Activated CD8-positive, alpha-beta memory T cell treated with anti-CD3 and anti-CD28 coated beads for 4 hours (primary cell): ENCODE measurements around the gene FOXP1.
A peak's percentile ranks its signal among the peaks of the same experiment; 100 is the strongest.

Experiments
- DNase-seq, 2 donors: peaks; one replicate each; pipeline ENCODE4 v3.0.0-alpha.2; 2020; ENCODE audit warnings: low read depth in 2 of 2

FOXP1 gene

GRCh38 chr3:71241246-71241901, 342.2 kb downstream of the FOXP1 start:
- DNase-seq, result no peak

- no peak for DNase-seq
Observed at GRCh38 chr3:71240034-71240433, 343.5 kb downstream of the FOXP1 start.

- DNase-seq, result no peak
Observed at GRCh38 chr3:71238355-71238757, 345.2 kb downstream of the FOXP1 start.

DNA sequence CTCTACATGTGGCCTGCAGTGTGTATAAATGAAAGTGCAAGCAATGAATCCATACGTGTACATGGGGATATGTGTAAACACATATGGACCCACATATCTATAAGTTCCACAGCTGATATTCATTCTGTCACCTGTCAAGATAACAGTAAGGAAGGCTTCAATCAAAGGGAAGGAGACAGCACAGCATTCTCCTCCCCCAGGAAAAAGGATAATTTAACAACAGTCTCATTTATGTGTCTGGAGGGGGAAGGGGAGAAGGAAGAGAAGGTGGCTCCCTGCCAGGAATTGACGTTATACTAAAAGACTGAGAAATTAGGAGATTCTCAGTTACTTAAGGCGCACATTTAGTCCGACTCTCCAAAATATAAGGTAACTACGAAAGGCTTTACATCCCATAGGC, 345.9 kb downstream of the FOXP1 start:
- DNase-seq, result no peak

GRCh38 chr3:71235846-71236245, 347.7 kb downstream of the FOXP1 start:
- DNase-seq, result no peak

- DNase-seq, result no peak
Observed at GRCh38 chr3:71232895-71233294, 350.6 kb downstream of the FOXP1 start.

DNA sequence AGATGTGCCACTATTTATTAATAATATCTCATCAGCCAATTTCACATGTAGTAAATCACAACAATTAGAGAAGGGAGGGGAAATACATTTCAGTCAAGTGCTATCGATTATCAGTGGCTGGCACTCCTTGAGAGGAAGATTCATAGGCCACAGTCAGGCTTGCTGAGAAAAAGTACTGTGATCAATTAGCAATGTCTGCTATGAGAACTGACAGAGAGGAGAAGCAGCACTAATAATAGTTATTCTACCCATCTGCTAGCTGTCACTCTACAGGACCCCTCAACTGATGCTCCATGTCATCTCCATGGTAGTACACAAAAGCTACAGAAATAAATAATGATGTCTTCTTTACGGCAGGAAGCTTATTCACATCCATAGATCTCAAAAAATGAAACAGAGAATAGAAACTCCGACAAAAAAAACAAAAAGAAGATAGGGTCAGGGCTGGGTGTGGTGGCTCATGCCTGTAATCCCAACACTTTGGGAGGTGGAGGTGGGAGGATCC, 351.3 kb downstream of the FOXP1 start:
- DNase-seq, result no peak

DNA sequence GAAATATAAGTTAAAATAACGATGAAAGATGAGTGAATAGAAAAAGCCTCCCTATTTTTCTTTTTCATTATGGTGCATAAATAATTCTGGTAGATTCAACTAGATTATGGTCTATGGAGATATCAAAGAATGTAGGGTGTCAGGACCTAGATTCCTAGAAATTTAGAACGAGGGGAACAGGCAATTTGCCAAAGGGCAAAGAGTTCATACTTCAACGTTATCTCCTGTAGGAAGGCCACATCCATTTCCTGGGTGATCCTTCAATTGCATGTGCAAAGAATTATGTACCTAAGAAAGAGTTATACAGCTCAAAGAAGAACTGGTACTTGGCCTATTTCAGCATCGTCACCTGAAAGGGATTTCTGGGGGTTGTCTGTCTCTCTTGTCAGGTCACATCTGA, 351.8 kb downstream of the FOXP1 start:
- DNase-seq, result no peak

GRCh38 chr3:71229905-71230657, 353.4 kb downstream of the FOXP1 start:
- DNase-seq, result no peak

- DNase-seq, result no peak
Observed at GRCh38 chr3:71228156-71228866, 355.2 kb downstream of the FOXP1 start.

DNA sequence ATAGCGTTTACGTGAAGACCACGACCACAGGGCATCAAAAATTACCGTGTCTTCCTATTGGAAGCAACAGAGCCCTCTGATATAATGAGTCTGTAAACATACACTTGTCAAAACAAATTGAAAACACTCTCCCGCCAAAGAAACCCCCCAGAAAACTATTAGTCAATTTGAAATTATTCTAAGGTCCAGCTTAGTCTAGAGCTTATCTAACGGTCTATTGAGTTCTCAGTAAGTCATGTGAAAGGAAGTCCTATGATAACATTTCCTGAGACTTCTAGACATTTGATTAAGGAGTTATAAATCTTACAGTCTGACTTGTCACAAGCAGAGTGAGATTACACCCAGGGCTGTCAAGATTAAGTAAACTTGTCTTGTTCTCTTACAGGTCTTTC, 356.3 kb downstream of the FOXP1 start:
- no peak for DNase-seq

GRCh38 chr3:71226565-71227269, 356.8 kb downstream of the FOXP1 start:
- peak; percentile 75 to 86 for DNase-seq

DNA sequence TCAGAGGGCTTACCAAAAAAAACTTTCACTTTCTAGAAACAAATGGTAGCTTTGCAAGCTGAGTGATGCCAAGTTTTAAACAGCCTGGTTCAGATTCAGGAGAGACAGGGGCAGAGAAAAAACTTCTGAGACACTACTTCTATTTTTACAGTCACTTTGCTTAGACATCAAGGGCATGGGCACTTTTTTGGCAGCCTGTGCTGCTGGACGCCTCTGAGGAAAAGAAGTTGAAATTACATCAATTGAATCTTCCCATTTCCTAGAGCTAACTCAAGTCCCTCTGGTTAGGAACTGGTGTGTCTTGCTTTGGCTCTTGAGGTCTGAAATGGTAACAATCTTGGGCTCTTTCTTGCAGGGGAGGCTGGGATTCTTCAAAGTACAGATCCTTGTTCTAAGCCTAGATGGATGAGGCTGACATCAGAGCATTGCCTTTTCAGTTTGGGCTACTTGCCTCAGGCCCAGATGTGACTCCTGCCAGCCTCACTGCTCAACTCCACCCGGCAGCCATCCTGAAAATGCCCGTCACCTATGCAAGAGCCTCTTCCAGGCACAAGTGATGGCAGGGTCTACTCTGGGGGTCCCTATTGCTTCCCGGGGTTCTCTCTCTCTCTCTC, 357.5 kb downstream of the FOXP1 start:
- DNase-seq, result no peak

DNA sequence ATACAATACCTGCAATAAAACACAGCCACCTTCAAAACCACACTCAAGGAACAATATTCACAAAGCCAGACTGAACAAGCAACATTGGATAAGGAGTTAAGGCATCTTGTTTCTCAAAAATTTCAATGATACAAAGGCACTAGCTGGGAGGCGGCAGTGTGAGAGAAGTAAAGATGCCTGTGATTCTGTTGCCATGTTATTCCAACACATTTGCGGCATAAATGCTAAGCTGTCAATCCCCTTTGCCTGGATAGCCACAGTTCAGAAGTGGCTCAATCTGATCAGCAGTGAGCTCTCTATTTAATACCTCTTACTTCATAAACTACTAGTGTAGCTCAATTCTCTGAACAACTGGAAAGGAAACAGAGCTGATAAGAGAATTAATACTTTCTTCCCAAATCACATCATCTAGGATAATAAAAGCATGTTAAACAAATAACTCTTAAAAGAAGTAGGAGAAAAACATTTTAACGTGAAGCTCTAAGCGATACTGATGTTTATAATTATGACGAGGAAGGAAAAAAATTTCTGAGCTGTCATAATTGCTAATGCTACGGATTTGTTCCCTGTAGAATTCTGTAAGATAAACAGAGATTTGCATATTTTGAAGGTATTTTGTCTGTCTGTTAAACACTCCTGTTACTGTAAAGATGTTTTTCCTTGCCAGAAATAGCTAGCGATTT, 358.4 kb downstream of the FOXP1 start:
- no peak for DNase-seq

GRCh38 chr3:71219744-71220638, 363.5 kb downstream of the FOXP1 start:
- DNase-seq, result no peak

DNA sequence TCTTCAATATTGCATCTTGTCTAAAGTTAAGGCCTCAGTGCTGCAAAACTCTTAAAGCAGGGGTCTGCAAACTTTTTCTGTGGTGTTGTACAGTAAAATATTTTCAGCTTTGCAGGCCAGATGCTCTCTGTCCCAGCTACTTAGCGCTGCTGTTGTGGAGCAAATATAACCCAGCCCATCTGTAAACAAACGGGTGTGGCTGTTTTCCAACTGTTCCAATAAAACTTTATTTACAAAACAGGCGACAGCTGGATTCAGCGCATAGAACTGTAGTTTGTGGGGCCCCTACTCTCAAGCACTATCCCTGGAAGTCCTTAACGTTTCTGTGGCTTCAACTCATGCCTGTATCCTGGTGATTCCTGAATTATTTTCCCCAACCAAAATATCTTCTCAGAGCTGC, 365.0 kb downstream of the FOXP1 start:
- no peak for DNase-seq

- DNase-seq, result no peak
Observed at GRCh38 chr3:71217640-71218222, 365.8 kb downstream of the FOXP1 start.

DNA sequence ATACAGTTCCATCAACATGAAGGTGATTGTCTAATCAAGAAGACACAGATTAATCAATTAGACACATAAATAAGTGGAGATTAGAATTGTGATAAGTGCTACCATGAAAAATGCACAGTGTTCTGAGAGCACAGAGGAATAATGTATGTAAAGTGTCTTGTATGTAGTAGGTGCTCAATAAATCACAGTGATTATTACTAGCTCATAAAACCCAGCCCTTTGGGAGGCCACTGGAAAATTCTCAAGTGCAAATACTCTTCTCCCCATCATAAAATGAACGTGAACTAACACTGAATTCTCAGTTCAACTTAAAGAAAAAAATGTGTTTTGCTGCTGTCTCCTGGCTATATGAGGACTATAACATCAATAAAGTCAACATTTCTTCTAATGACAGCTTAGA, 368.2 kb downstream of the FOXP1 start:
- no peak for DNase-seq

DNA sequence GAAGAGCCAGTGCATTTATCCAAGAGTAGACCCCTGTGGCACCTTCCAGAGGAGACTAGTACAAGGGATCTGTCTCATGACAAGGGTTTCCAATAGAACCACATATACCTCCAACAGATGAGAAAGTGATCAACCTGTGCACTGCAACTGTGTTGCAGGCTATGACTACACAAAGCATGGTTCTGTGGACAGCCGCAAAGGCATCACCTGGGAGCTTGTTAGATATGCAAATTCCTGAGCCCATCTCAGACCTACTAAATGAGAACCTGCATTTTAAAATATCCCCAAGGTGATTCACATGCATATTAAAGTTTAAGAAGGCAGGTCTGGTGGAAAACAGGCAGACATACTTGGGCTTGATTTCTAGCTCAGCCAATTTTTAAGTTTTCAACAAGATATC, 368.7 kb downstream of the FOXP1 start:
- DNase-seq, result no peak

GRCh38 chr3:71214016-71214415, 369.5 kb downstream of the FOXP1 start:
- no peak for DNase-seq
